CD4-positive, CD25-positive, alpha-beta regulatory T cell (primary cell): ENCODE results near the gene CMKLR1. TPM values are rescaled to one million over a fixed set of nuclear protein-coding genes. Genes with fewer than 3 reads are reported as not detected.
A peak's percentile ranks its signal among the peaks of the same experiment; 100 is the strongest.

Experiments
- ATAC-seq, 2 donors: fragments of 150-1000 bp; cut with Tn5 transposase; one replicate each; pipeline ENCODE4 v1.10.0; 2021; ENCODE audit warnings: low read depth in 2 of 2, moderate number of reproducible peaks in 2 of 2, moderate library complexity in 1 of 2
- DNase-seq, 3 donors: peaks; one replicate each; pipeline versions ENCODE4 v3.0.0 to v3.0.0-alpha.2; 2012 to 2022; ENCODE audit warnings: mixed read lengths in 1 of 3
- H3K27ac ChIP-seq: one replicate; pipeline ENCODE4 v1.7.0; 2013; ENCODE audit warnings: mild to moderate bottlenecking, low read length; ENCODE audit not compliant: insufficient read depth, poor library complexity, severe bottlenecking
- H3K27me3 ChIP-seq: one replicate; pipeline ENCODE4 v1.7.0; 2013; ENCODE audit warnings: low read length; ENCODE audit not compliant: control insufficient read depth, insufficient read depth
- H3K36me3 ChIP-seq: one replicate; pipeline ENCODE4 v1.7.0; 2013; ENCODE audit warnings: mild to moderate bottlenecking, low read length, moderate library complexity; ENCODE audit not compliant: control insufficient read depth, insufficient read depth
- H3K4me1 ChIP-seq: 2 replicates; pipeline ENCODE4 v1.7.0; 2013; ENCODE audit warnings: mild to moderate bottlenecking, low read length; ENCODE audit not compliant: insufficient read depth, control insufficient read depth, poor library complexity, severe bottlenecking
- H3K4me3 ChIP-seq: one replicate; pipeline ENCODE4 v1.7.0; 2013; ENCODE audit warnings: low read depth, mild to moderate bottlenecking, low read length, moderate library complexity
- H3K9me3 ChIP-seq, 2 experiments: 1 replicate in 1 of 2; 2 replicates in 1 of 2; pipeline ENCODE4 v1.7.0; 2013; ENCODE audit warnings: low read length in 2 of 2, mild to moderate bottlenecking in 1 of 2, moderate library complexity in 1 of 2; ENCODE audit not compliant: control insufficient read depth in 2 of 2
- H3K27ac Mint-ChIP-seq, 3 donors: one replicate each; pipeline ENCODE4 v1.8.0; 2020 to 2022; ENCODE audit warnings: mild to moderate bottlenecking in 3 of 3, mixed read lengths in 3 of 3, moderate library complexity in 2 of 3
- H3K27me3 Mint-ChIP-seq: one replicate; pipeline ENCODE4 v1.8.0; 2022; ENCODE audit warnings: mild to moderate bottlenecking, mixed read lengths
- H3K36me3 Mint-ChIP-seq: one replicate; pipeline ENCODE4 v1.8.0; 2020; ENCODE audit warnings: mixed read lengths
- H3K4me1 Mint-ChIP-seq, 4 donors: one replicate each; pipeline ENCODE4 v1.8.0; 2020 to 2022; ENCODE audit warnings: mixed read lengths in 4 of 4, mild to moderate bottlenecking in 1 of 4
- H3K4me3 Mint-ChIP-seq, 4 donors: one replicate each; pipeline ENCODE4 v1.8.0; 2020 to 2022; ENCODE audit warnings: mild to moderate bottlenecking in 4 of 4, mixed read lengths in 4 of 4, moderate library complexity in 3 of 4
- H3K9me3 Mint-ChIP-seq, 7 donors: one replicate each; pipeline ENCODE4 v1.8.0; 2020 to 2022; ENCODE audit warnings: mixed read lengths in 7 of 7, mild to moderate bottlenecking in 3 of 7, moderate library complexity in 2 of 7
- polyA plus RNA-seq, 4 donors: library from polyadenylated mRNA; unstranded; fragments of 300-500 nt; fragmentation: Illumina TruSeq; gene quantifications; one replicate each; pipeline ENCODE4 v1.2.3, GENCODE V29; 2021
- total RNA-seq: library from RNA; stranded (reverse); gene quantifications from one replicate; pipeline ENCODE4 v1.2.3, GENCODE V29; 2022

Gene CMKLR1
- total and polyA plus RNA-seq, 5 donors from 2014 or later: 0.18 to 1.6 (median 0.30) TPM

GRCh38 chr12:108317308-108318234 is 21.5 kb downstream of the CMKLR1 start:
- H3K36me3 Mint-ChIP-seq: no peaks in the 10 kb centered on the region
- Histone ChIP-seq H3K4me1 (peaks cover 22% of the 10 kb centered on the region), H3K27ac (no peak overlapping the region), H3K36me3 (no peaks in the 10 kb centered on the region), H3K27me3 (no peaks in the 10 kb centered on the region), H3K9me3 (no peaks in the 10 kb centered on the region), H3K4me3 (no peak overlapping the region)
- ATAC-seq: no peak
- no peak overlapping the region for H3K27ac Mint-ChIP-seq
- H3K9me3 Mint-ChIP-seq: peaks cover 0 to 3% (median 0%) of the 10 kb centered on the region in 7 donors
- H3K4me1 Mint-ChIP-seq: peaks cover 5 to 35% (median 11%) of the 10 kb centered on the region in 4 donors
- H3K4me3 Mint-ChIP-seq: no peak overlapping the region
- DNase-seq: no peak
- H3K27me3 Mint-ChIP-seq: peaks cover 9% of the 10 kb centered on the region

- no peak for ATAC-seq
- peaks cover 5 to 46% (median 12%) of the 10 kb centered on the region in 4 donors for H3K4me1 Mint-ChIP-seq
- peak overlapping the region in 2 of 3 donors; percentile 78 to 83 for H3K27ac Mint-ChIP-seq
- no peak overlapping the region for H3K27ac ChIP-seq
- H3K4me1 ChIP-seq: peaks cover 25% of the 10 kb centered on the region
- no peaks in the 10 kb centered on the region for H3K9me3 ChIP-seq
- peaks cover 0 to 3% (median 0%) of the 10 kb centered on the region in 7 donors for H3K9me3 Mint-ChIP-seq
- H3K4me3 ChIP-seq: no peak overlapping the region
- H3K27me3 Mint-ChIP-seq: peaks cover 9% of the 10 kb centered on the region
- H3K36me3 Mint-ChIP-seq: no peaks in the 10 kb centered on the region
- no peak for DNase-seq
- peak overlapping the region in 1 of 4 donors; percentile 11 for H3K4me3 Mint-ChIP-seq
- H3K36me3 ChIP-seq: no peaks in the 10 kb centered on the region
- no peaks in the 10 kb centered on the region for H3K27me3 ChIP-seq
These were observed 22.7 kb downstream of the CMKLR1 start for GRCh38 chr12:108316176-108317086.

GRCh38 chr12:108315486-108316105 is 23.5 kb downstream of the CMKLR1 start:
- no peak overlapping the region for H3K27ac ChIP-seq

GRCh38 chr12:108313606-108314351 is 25.3 kb downstream of the CMKLR1 start:
- Histone ChIP-seq H3K27ac (peak overlapping the region; percentile 10), H3K27me3 (no peaks in the 10 kb centered on the region), H3K9me3 (no peaks in the 10 kb centered on the region), H3K4me1 (peaks cover 25% of the 10 kb centered on the region), H3K4me3 (peak overlapping the region; percentile 37), H3K36me3 (no peaks in the 10 kb centered on the region)
- Mint-ChIP-seq H3K27ac (peak overlapping the region; percentile 65 to 98 (median 84)), H3K36me3 (no peaks in the 10 kb centered on the region), H3K4me1 (peaks cover 5 to 57% (median 11%) of the 10 kb centered on the region in 4 donors), H3K4me3 (peak overlapping the region; percentile 65 to 80 (median 74)), H3K9me3 (peaks cover 0 to under 1% (median 0%) of the 10 kb centered on the region in 7 donors), H3K27me3 (peaks cover 5% of the 10 kb centered on the region)
- DNase-seq (peak in 1 of 3 donors; percentile 70), ATAC-seq (peak; percentile 57 to 65)

More at GRCh38 chr12:108315486-108316105, 23.5 kb downstream of the CMKLR1 start:
- peaks cover 0 to 3% (median 0%) of the 10 kb centered on the region in 7 donors for H3K9me3 Mint-ChIP-seq
- no peaks in the 10 kb centered on the region for H3K36me3 ChIP-seq
- no peak overlapping the region for H3K27ac Mint-ChIP-seq
- H3K9me3 ChIP-seq: no peaks in the 10 kb centered on the region
- H3K4me1 ChIP-seq: peaks cover 25% of the 10 kb centered on the region
- ATAC-seq (no peak), DNase-seq (no peak)
- H3K4me3 Mint-ChIP-seq: peak overlapping the region in 1 of 4 donors; percentile 21
- no peak overlapping the region for H3K4me3 ChIP-seq
- peaks cover 8% of the 10 kb centered on the region for H3K27me3 Mint-ChIP-seq
- H3K36me3 Mint-ChIP-seq: no peaks in the 10 kb centered on the region
- no peaks in the 10 kb centered on the region for H3K27me3 ChIP-seq
- peaks cover 5 to 50% (median 12%) of the 10 kb centered on the region in 4 donors for H3K4me1 Mint-ChIP-seq

GRCh38 chr12:108313241-108313605 is 25.9 kb downstream of the CMKLR1 start:
- no peak for DNase-seq
- Histone ChIP-seq H3K36me3 (no peaks in the 10 kb centered on the region), H3K27me3 (no peaks in the 10 kb centered on the region), H3K27ac (peak overlapping the region; percentile 10), H3K4me3 (no peak overlapping the region), H3K9me3 (no peaks in the 10 kb centered on the region), H3K4me1 (peaks cover 25% of the 10 kb centered on the region)
- peaks cover 5 to 60% (median 13%) of the 10 kb centered on the region in 4 donors for H3K4me1 Mint-ChIP-seq
- H3K36me3 Mint-ChIP-seq: no peaks in the 10 kb centered on the region
- peak overlapping the region; percentile 29 to 80 (median 70) for H3K4me3 Mint-ChIP-seq
- H3K27ac Mint-ChIP-seq: peak overlapping the region; percentile 65 to 98 (median 84)
- H3K27me3 Mint-ChIP-seq: peaks cover 5% of the 10 kb centered on the region
- H3K9me3 Mint-ChIP-seq: no peaks in the 10 kb centered on the region
- no peak for ATAC-seq

GRCh38 chr12:108312693-108313189 is 26.4 kb downstream of the CMKLR1 start:
- peaks cover 5% of the 10 kb centered on the region for H3K27me3 Mint-ChIP-seq
- Histone ChIP-seq H3K36me3 (no peaks in the 10 kb centered on the region), H3K27me3 (no peaks in the 10 kb centered on the region), H3K27ac (no peak overlapping the region), H3K4me3 (no peak overlapping the region), H3K9me3 (no peaks in the 10 kb centered on the region), H3K4me1 (peaks cover 29% of the 10 kb centered on the region)
- no peak overlapping the region for H3K4me3 Mint-ChIP-seq
- H3K27ac Mint-ChIP-seq: peak overlapping the region in 1 of 3 donors; percentile 36
- DNase-seq (no peak), ATAC-seq (no peak)
- H3K4me1 Mint-ChIP-seq: peaks cover 7 to 64% (median 16%) of the 10 kb centered on the region in 4 donors
- no peaks in the 10 kb centered on the region for H3K9me3 Mint-ChIP-seq
- H3K36me3 Mint-ChIP-seq: no peaks in the 10 kb centered on the region
